ENCODE measurements around the gene DNAI1.
A peak's percentile ranks its signal among the peaks of the same experiment; 100 is the strongest.

The DNAI1 gene

DNA sequence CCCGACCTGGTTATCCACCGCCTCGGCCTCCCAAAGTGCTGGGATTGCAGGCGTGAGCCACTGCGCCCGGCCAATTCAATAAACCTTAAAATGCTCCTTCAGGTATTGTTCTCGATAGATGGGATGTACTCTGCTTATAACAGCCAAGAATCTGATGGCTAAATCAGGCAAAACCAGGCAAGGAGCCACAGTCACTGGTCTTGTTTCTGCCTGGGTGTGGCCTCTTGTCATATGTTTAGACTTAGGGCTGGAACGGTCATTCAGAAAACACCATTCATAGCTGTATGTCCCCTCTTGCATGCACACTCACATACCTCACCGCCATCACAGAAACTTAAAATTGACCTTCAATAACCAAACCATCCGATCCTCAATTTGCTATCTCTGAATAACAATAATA lies 8.0 kb upstream of the DNAI1 start:
- TF ChIP-seq CTCF (IDR thresholded peaks at IDR 0.05; ENCODE audit: borderline replicate concordance, control extremely low read depth, extremely low read depth, insufficient read depth, missing control alignments): no peak
- in situ Hi-C loops (cut with MboI; ENCODE audit: low sequenced_read_pairs, unreplicated experiment): no loop called here
- DNase-seq (ENCODE audit: low spot score): no peak

GRCh38 chr9:34451135-34451534 lies 7.5 kb upstream of the DNAI1 start:
- no peak for TF ChIP-seq CTCF (IDR thresholded peaks at IDR 0.05; ENCODE audit: borderline replicate concordance, control extremely low read depth, extremely low read depth, insufficient read depth, missing control alignments)
- in situ Hi-C loops (cut with MboI; ENCODE audit: low sequenced_read_pairs, unreplicated experiment): no loop called here

GRCh38 chr9:34451545-34451944 lies 7.1 kb upstream of the DNAI1 start:
- TF ChIP-seq CTCF (IDR thresholded peaks at IDR 0.05; ENCODE audit: borderline replicate concordance, control extremely low read depth, extremely low read depth, insufficient read depth, missing control alignments): no peak
- in situ Hi-C loops (cut with MboI; ENCODE audit: low sequenced_read_pairs, unreplicated experiment): no loop called here
- peak; percentile 40 for DNase-seq (ENCODE audit: low spot score)

More at GRCh38 chr9:34451135-34451534, 7.5 kb upstream of the DNAI1 start:
- DNase-seq (ENCODE audit: low spot score): no peak

GRCh38 chr9:34452568-34452967 lies 6.0 kb upstream of the DNAI1 start:
- in situ Hi-C loops (cut with MboI; ENCODE audit: low sequenced_read_pairs, unreplicated experiment): no loop called here
- no peak for TF ChIP-seq CTCF (IDR thresholded peaks at IDR 0.05; ENCODE audit: borderline replicate concordance, control extremely low read depth, extremely low read depth, insufficient read depth, missing control alignments)
- no peak for DNase-seq (ENCODE audit: low spot score)

GRCh38 chr9:34454571-34455065 lies 4.0 kb upstream of the DNAI1 start:
- no peak for TF ChIP-seq CTCF (IDR thresholded peaks at IDR 0.05; ENCODE audit: borderline replicate concordance, control extremely low read depth, extremely low read depth, insufficient read depth, missing control alignments)
- no peak for DNase-seq (ENCODE audit: low spot score)
- in situ Hi-C loops (cut with MboI; ENCODE audit: low sequenced_read_pairs, unreplicated experiment): no loop called here

GRCh38 chr9:34456151-34456550 lies 2.5 kb upstream of the DNAI1 start:
- no peak for DNase-seq (ENCODE audit: low spot score)
- TF ChIP-seq CTCF (IDR thresholded peaks at IDR 0.05; ENCODE audit: borderline replicate concordance, control extremely low read depth, extremely low read depth, insufficient read depth, missing control alignments): no peak
- in situ Hi-C loops (cut with MboI; ENCODE audit: low sequenced_read_pairs, unreplicated experiment): no loop called here

- no peak for DNase-seq (ENCODE audit: low spot score)
- in situ Hi-C loops (cut with MboI; ENCODE audit: low sequenced_read_pairs, unreplicated experiment): no loop called here
- no peak for TF ChIP-seq CTCF (IDR thresholded peaks at IDR 0.05; ENCODE audit: borderline replicate concordance, control extremely low read depth, extremely low read depth, insufficient read depth, missing control alignments)
Measured at GRCh38 chr9:34456746-34457145, 1.9 kb upstream of the DNAI1 start.
